AG09319 (cell line): Measurements from ENCODE around the gene PUS10.

ENCODE experiments used
- DNase-seq: peaks from one replicate; pipeline ENCODE4 v3.0.0-alpha.2; 2010; ENCODE audit warnings: low read depth; ENCODE audit errors: extremely low read depth
- CTCF ChIP-seq: IDR thresholded peaks from 2 replicates; pipeline ENCODE4 v1.5.1; 2011; ENCODE audit warnings: low read depth, mild to moderate bottlenecking, inconsistent platforms, low read length, moderate library complexity

The PUS10 gene

GRCh38 chr2:60964651-60965498 is 53.2 kb downstream of the PUS10 start:
- DNase-seq = no peak

GRCh38 chr2:60963190-60963589 is 54.9 kb downstream of the PUS10 start:
- no peak for DNase-seq
- TF ChIP-seq CTCF = no peak

More at GRCh38 chr2:60964651-60965498, 53.2 kb downstream of the PUS10 start:
- TF ChIP-seq CTCF = no peak

GRCh38 chr2:60962528-60962927 is 55.5 kb downstream of the PUS10 start:
- no peak for TF ChIP-seq CTCF
- DNase-seq = no peak

GRCh38 chr2:60961457-60961856 is 56.6 kb downstream of the PUS10 start:
- no peak for DNase-seq

GRCh38 chr2:60960706-60961105 is 57.3 kb downstream of the PUS10 start:
- no peak for DNase-seq
- TF ChIP-seq CTCF = no peak

More at GRCh38 chr2:60961457-60961856, 56.6 kb downstream of the PUS10 start:
- no peak for TF ChIP-seq CTCF

- no peak for TF ChIP-seq CTCF
- DNase-seq = no peak
Observed at GRCh38 chr2:60959501-60959900, 58.6 kb downstream of the PUS10 start.

- TF ChIP-seq CTCF = no peak
- no peak for DNase-seq
Observed at GRCh38 chr2:60958800-60959199, 59.3 kb downstream of the PUS10 start.
